Gastrocnemius medialis (tissue), 4 donors: ENCODE measurements around the gene ASCL3.

Experiments used
- POLR2A ChIP-seq, 2 donors: fragments of 450-650 bp; IDR thresholded peaks; one replicate each; pipeline ENCODE4 v1.6.1; 2017; ENCODE audit warnings: antibody characterized with exemption in 2 of 2, mild to moderate bottlenecking in 2 of 2, moderate library complexity in 2 of 2
- TF ChIP-seq, protein P1 (sequence below), 5 experiments: fragments of 450-650 bp in 3 of 5; fragments of 200-600 bp in 2 of 5; sonication (generic) in 2 of 5; IDR thresholded peaks in 4 of 5; conservative IDR thresholded peaks in 1 of 5; 1 replicate in 4 of 5; 2 replicates in 1 of 5; pipeline ENCODE4 v1.5.1; 2016 to 2019; ENCODE audit warnings: antibody characterized with exemption in 5 of 5, mild to moderate bottlenecking in 3 of 5, moderate library complexity in 3 of 5

DNA sequence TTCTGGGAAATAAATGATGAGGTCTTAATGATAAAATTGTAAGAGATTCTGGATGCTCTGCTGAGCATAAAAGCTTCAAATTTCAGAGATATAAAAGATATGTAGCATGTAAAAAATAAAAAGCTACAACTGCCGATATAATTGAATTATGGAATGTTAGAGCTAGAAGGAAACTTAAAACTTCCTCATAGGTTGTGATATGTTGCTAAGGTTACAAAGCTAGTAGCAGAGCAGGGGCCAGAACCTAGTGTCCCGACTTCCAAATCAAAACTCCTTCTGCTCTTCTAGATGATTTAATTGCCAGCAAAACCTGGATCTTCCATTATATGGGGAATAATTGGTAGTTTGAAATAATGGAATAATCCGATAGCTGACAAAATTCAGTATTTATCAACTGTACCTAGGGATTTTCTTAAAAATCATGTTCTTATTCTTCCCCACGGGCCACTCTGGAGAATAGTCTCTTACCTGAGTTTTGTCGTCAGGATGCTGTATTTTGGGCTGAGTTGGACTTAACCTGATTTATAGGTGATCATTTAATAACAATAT, at the start of gene ASCL3:
- TF ChIP-seq, protein P1, sequence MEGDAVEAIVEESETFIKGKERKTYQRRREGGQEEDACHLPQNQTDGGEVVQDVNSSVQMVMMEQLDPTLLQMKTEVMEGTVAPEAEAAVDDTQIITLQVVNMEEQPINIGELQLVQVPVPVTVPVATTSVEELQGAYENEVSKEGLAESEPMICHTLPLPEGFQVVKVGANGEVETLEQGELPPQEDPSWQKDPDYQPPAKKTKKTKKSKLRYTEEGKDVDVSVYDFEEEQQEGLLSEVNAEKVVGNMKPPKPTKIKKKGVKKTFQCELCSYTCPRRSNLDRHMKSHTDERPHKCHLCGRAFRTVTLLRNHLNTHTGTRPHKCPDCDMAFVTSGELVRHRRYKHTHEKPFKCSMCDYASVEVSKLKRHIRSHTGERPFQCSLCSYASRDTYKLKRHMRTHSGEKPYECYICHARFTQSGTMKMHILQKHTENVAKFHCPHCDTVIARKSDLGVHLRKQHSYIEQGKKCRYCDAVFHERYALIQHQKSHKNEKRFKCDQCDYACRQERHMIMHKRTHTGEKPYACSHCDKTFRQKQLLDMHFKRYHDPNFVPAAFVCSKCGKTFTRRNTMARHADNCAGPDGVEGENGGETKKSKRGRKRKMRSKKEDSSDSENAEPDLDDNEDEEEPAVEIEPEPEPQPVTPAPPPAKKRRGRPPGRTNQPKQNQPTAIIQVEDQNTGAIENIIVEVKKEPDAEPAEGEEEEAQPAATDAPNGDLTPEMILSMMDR (IDR thresholded peaks at IDR 0.05 in 4 of 5, conservative IDR thresholded peaks at IDR 0.05 in 1 of 5): no peak
- no peak for TF ChIP-seq POLR2A (IDR thresholded peaks at IDR 0.05)
